Measurements from ENCODE around the gene MIX23.

The MIX23 gene

GRCh38 chr3:122382888-122383666 lies at the start of gene MIX23:
MIX23 (minus strand) TSS chr3:122383231; CDS start chr3:122383224, 7 bp downstream.
- Histone ChIP-seq H3K27me3 (ENCODE audit: insufficient read depth, low read length, poor library complexity, severe bottlenecking) (no peaks in the 10 kb centered on the region), H3K4me3 (ENCODE audit: low read length, poor library complexity, severe bottlenecking) (peak within 1 kb of the TSS; percentile 91), H3K9ac (ENCODE audit: low read depth, low read length, poor library complexity, severe bottlenecking) (peak within 1 kb of the TSS; percentile 87), H3K9me2 (replicated peaks; ENCODE audit: low read depth, low read length) (no peaks in the 10 kb centered on the region), H3K79me2 (ENCODE audit: insufficient read depth, low read length) (peaks cover 81% of the 10 kb centered on the region), H3F3A (ENCODE audit: low read depth) (no peaks in the 10 kb centered on the region), H3K4me1 (ENCODE audit: insufficient read depth, low read length, poor library complexity, severe bottlenecking) (peaks cover 52% of the 10 kb centered on the region), H3K9me3 (ENCODE audit: insufficient read depth, low read depth, low read length) (no peaks in the 10 kb centered on the region), H4K20me1 (ENCODE audit: insufficient read depth, low read length, poor library complexity, severe bottlenecking) (peaks cover 7% of the 10 kb centered on the region), H3K36me3 (ENCODE audit: insufficient read depth, low read length) (no peaks in the 10 kb centered on the region), H3K4me2 (ENCODE audit: low read depth, low read length, poor library complexity, severe bottlenecking) (peak within 1 kb of the TSS; percentile 98), H2AFZ (ENCODE audit: low read length) (peak within 1 kb of the TSS; percentile 93)
- TF ChIP-seq CTCF (conservative IDR thresholded peaks at IDR 0.05; ENCODE audit: low read length) = no peak
- TF ChIP-seq EZH2phosphoT487 (IDR thresholded peaks at IDR 0.05; ENCODE audit: borderline replicate concordance) = no peak

DNA sequence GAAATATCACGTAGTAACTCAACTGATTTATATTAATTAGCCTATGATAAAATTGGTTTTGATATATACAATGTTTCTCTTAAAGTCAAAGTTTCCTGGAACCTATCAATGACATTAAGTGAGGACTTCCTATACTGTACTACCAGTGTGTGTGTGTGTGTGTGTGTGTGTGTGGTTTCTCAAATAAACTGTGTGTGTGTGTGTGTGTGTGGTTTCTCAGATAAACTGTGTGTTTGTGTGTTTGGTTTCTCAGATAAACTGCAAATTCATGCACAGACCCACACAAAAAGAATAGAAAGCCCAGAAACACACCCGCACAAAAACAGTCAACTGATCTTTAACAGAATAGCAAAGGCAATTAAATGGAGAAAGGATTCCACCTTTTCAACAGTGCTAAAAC lies 47.3 kb upstream of the MIX23 start:
- Histone ChIP-seq H3K9ac (ENCODE audit: low read depth, low read length, poor library complexity, severe bottlenecking) (no peak overlapping the region), H3K4me3 (ENCODE audit: low read length, poor library complexity, severe bottlenecking) (no peak overlapping the region), H3K4me1 (ENCODE audit: insufficient read depth, low read length, poor library complexity, severe bottlenecking) (no peaks in the 10 kb centered on the region), H3F3A (ENCODE audit: low read depth) (no peaks in the 10 kb centered on the region), H2AFZ (ENCODE audit: low read length) (no peak overlapping the region), H3K36me3 (ENCODE audit: insufficient read depth, low read length) (peaks cover 59% of the 10 kb centered on the region; the same call in 1 of the 2 replicates), H3K4me2 (ENCODE audit: low read depth, low read length, poor library complexity, severe bottlenecking) (no peak overlapping the region), H3K79me2 (ENCODE audit: insufficient read depth, low read length) (no peaks in the 10 kb centered on the region), H4K20me1 (ENCODE audit: insufficient read depth, low read length, poor library complexity, severe bottlenecking) (no peaks in the 10 kb centered on the region), H3K9me2 (replicated peaks; ENCODE audit: low read depth, low read length) (no peaks in the 10 kb centered on the region), H3K27me3 (ENCODE audit: insufficient read depth, low read length, poor library complexity, severe bottlenecking) (no peaks in the 10 kb centered on the region), H3K9me3 (ENCODE audit: insufficient read depth, low read depth, low read length) (no peaks in the 10 kb centered on the region)
- TF ChIP-seq EZH2phosphoT487 (IDR thresholded peaks at IDR 0.05; ENCODE audit: borderline replicate concordance) = no peak
- TF ChIP-seq CTCF (conservative IDR thresholded peaks at IDR 0.05; ENCODE audit: low read length) = no peak

DNA sequence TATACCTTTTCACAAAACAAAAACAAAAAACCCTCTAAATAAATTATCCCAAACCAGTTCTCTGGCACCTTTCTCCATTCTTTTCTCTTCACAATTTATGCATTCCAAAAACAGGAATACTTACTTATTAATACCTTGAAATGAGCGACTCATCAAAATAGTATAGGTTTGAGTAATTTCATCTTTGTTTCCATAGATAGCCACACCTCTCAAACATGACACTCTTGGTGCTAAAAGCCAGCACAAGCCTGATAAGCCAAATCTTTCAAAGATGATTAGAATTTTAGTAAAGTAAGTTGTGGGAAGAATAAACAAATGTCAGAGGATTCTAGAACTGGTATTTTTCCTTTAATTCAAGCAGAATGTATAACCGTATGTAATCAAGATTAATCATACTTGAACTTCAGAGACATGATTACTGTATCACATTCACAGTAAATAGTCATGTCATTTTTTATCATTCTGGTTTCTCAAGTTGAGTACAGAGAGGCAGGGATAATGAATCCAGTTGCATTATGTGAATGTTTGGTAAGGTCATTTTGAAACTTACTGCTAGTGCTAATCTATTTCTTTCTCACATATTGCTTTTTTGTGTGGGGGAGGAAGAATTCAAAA lies 44.9 kb upstream of the MIX23 start:
- TF ChIP-seq CTCF (conservative IDR thresholded peaks at IDR 0.05; ENCODE audit: low read length) (no peak), EZH2phosphoT487 (IDR thresholded peaks at IDR 0.05; ENCODE audit: borderline replicate concordance) (no peak)
- H3K36me3 ChIP-seq (ENCODE audit: insufficient read depth, low read length) = peaks cover 50% of the 10 kb centered on the region; the same call in 1 of the 2 replicates
- H3K27me3 ChIP-seq (ENCODE audit: insufficient read depth, low read length, poor library complexity, severe bottlenecking) = no peaks in the 10 kb centered on the region
- H3K4me3 ChIP-seq (ENCODE audit: low read length, poor library complexity, severe bottlenecking) = no peak overlapping the region
- no peaks in the 10 kb centered on the region for H3K79me2 ChIP-seq (ENCODE audit: insufficient read depth, low read length)
- H3K9me3 ChIP-seq (ENCODE audit: insufficient read depth, low read depth, low read length) = no peaks in the 10 kb centered on the region
- no peaks in the 10 kb centered on the region for H3K4me1 ChIP-seq (ENCODE audit: insufficient read depth, low read length, poor library complexity, severe bottlenecking)
- H3K9me2 ChIP-seq (replicated peaks; ENCODE audit: low read depth, low read length) = no peaks in the 10 kb centered on the region
- no peak overlapping the region for H2AFZ ChIP-seq (ENCODE audit: low read length)
- H3K9ac ChIP-seq (ENCODE audit: low read depth, low read length, poor library complexity, severe bottlenecking) = no peak overlapping the region
- no peak overlapping the region for H3K4me2 ChIP-seq (ENCODE audit: low read depth, low read length, poor library complexity, severe bottlenecking)
- no peaks in the 10 kb centered on the region for H3F3A ChIP-seq (ENCODE audit: low read depth)
- no peaks in the 10 kb centered on the region for H4K20me1 ChIP-seq (ENCODE audit: insufficient read depth, low read length, poor library complexity, severe bottlenecking)
